ENCODE results near the gene TRIO.

Gene TRIO

DNA sequence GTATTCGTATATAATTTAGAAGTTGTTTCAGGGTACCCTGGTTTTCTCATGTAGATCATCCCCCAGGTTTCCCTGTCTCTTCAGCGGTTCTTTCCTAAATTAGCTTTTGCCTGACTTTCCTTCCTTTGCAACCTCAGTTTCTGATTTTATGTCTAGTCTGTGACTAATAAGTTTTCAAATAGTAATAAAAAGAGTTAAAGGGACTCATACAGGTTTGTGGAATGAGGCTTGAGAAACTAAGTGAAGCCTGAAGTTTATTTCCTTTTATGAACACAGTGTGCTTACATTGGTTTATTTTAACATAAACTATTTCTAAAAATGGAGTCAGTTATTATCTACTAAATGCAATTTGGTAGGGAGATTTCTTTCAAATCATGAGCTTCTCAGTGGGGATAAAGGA lies 96.8 kb downstream of the TRIO start:
- H3K4me3 ChIP-seq (ENCODE audit: low read depth, low read length) = no peak overlapping the region
- TF ChIP-seq CTCF (conservative IDR thresholded peaks at IDR 0.05; ENCODE audit: low read depth, low read length) = no peak
- DNase-seq (ENCODE audit: low read depth) = no peak

DNA sequence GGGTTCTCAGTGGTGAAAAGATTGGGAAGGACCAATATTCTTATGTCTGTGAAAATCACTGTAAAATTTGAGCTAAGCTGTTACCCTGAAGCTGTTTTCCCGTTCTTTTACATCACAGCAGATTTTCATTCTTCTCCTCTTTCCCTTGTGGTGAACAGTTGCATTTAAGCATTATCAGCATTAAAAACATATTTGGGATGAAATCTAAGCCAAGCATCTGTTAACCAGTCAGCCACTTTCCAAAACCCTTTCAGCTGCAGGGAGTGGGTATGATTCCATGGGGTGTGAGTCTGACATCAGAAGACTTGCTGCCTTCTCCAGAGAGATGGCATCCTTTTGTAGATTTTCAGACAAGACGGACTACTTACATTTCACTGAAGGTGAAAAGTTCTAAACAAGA lies 97.2 kb downstream of the TRIO start:
- TF ChIP-seq CTCF (conservative IDR thresholded peaks at IDR 0.05; ENCODE audit: low read depth, low read length) = no peak
- H3K4me3 ChIP-seq (ENCODE audit: low read depth, low read length) = no peak overlapping the region
- peak; percentile 45 for DNase-seq (ENCODE audit: low read depth)

- TF ChIP-seq CTCF (conservative IDR thresholded peaks at IDR 0.05; ENCODE audit: low read depth, low read length) = no peak
- H3K4me3 ChIP-seq (ENCODE audit: low read depth, low read length) = no peak overlapping the region
- DNase-seq (ENCODE audit: low read depth) = no peak
Measured at GRCh38 chr5:14241141-14241540, 98.0 kb downstream of the TRIO start.

DNA sequence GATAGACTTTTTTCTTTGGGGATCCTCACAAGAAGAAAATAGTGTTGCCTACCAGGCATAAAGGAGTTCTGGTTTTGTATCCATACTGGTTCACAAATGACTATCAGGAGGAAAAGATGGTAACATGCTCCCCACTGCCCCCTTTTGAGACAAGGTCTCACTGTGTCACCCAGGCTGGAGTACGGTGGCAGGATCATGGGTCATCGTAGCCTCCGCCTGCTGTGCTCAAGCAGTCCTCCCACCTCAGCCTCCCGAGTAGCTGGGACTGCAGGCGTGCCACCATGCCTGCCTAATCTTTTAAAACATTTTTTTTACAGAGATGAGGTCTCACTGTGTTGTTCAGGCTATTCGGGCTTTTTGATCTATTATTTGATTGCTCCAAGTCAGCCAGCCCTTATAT lies 99.3 kb downstream of the TRIO start:
- DNase-seq (ENCODE audit: low read depth) = no peak
- no peak for TF ChIP-seq CTCF (conservative IDR thresholded peaks at IDR 0.05; ENCODE audit: low read depth, low read length)
- no peak overlapping the region for H3K4me3 ChIP-seq (ENCODE audit: low read depth, low read length)

GRCh38 chr5:14242871-14243383 lies 99.8 kb downstream of the TRIO start:
- no peak overlapping the region for H3K4me3 ChIP-seq (ENCODE audit: low read depth, low read length)
- no peak for TF ChIP-seq CTCF (conservative IDR thresholded peaks at IDR 0.05; ENCODE audit: low read depth, low read length)
- DNase-seq (ENCODE audit: low read depth) = no peak

DNA sequence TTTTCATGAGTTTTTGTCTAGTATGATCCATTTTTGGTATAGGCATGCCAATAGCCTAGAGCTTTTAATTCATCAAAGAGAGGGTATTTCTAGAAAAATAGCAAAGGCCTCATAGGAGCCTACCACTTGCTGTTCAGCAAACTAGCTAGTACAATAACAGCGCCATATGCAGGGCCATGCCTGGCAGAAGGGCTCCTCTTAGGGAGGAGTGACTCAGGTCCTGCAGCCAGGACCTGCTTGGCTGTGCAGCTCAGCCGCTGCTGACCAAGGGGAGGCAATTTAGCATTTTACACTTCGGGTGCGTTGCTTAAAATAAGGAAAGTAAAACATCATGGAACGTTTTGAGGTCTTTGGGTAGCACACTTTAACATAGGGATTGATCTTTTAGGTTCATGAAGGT lies 100.6 kb downstream of the TRIO start:
- TF ChIP-seq CTCF (conservative IDR thresholded peaks at IDR 0.05; ENCODE audit: low read depth, low read length) = no peak
- DNase-seq (ENCODE audit: low read depth) = no peak
- H3K4me3 ChIP-seq (ENCODE audit: low read depth, low read length) = no peak overlapping the region

- no peak overlapping the region for H3K4me3 ChIP-seq (ENCODE audit: low read depth, low read length)
- DNase-seq (ENCODE audit: low read depth) = no peak
- TF ChIP-seq CTCF (conservative IDR thresholded peaks at IDR 0.05; ENCODE audit: low read depth, low read length) = no peak
Measured at GRCh38 chr5:14244721-14245120, 101.6 kb downstream of the TRIO start.

All from choroid plexus epithelial cell (primary cell).